NCI-H1436 treated with DMSO at 0.1 percent for 48 hours (cell line): ENCODE measurements around the gene PEX10.
A peak's percentile ranks its signal among the peaks of the same experiment; 100 is the strongest.
"Not testable (repeated sequence)": the region's sequence is repeated elsewhere in the genome, so short reads cannot be mapped to it uniquely, and the experiment has no call there.

ENCODE experiments used
- DNase-seq: peaks from one replicate; lab custom pipeline; 2025; lab: John Stamatoyannopoulos, UW

PEX10 gene

GRCh38 chr1:2412395-2412772 is at the start of gene PEX10:
Gene PEX10 (minus strand): TSS chr1:2412564. CDS start chr1:2412502, 62 bp downstream.
- peak; percentile 49 for DNase-seq

- DNase-seq = no peak
Measured at GRCh38 chr1:2460996-2461751, 48.8 kb upstream of the PEX10 start.

GRCh38 chr1:2460203-2460602 is 47.8 kb upstream of the PEX10 start:
- no peak for DNase-seq

GRCh38 chr1:2459757-2460156 is 47.4 kb upstream of the PEX10 start:
- DNase-seq = no peak

GRCh38 chr1:2459102-2459753 is 46.9 kb upstream of the PEX10 start:
- DNase-seq = not testable (repeated sequence)

GRCh38 chr1:2458687-2459086 is 46.3 kb upstream of the PEX10 start:
- no peak for DNase-seq

- DNase-seq = no peak
Measured at GRCh38 chr1:2457444-2457843, 45.1 kb upstream of the PEX10 start.

- no peak for DNase-seq
Measured at GRCh38 chr1:2455757-2456156, 43.4 kb upstream of the PEX10 start.

GRCh38 chr1:2454227-2454626 is 41.9 kb upstream of the PEX10 start:
- DNase-seq = no peak

- no peak for DNase-seq
Measured at GRCh38 chr1:2452932-2453315, 40.6 kb upstream of the PEX10 start.

- DNase-seq = no peak
Measured at GRCh38 chr1:2452201-2452931, 40.0 kb upstream of the PEX10 start.

GRCh38 chr1:2451741-2452140 is 39.4 kb upstream of the PEX10 start:
- no peak for DNase-seq

GRCh38 chr1:2449636-2450454 is 37.5 kb upstream of the PEX10 start:
- DNase-seq = no peak

- no peak for DNase-seq
Measured at GRCh38 chr1:2448098-2448445, 35.7 kb upstream of the PEX10 start.

GRCh38 chr1:2447276-2448097 is 35.1 kb upstream of the PEX10 start:
- DNase-seq = no peak

- DNase-seq = no peak
Measured at GRCh38 chr1:2446861-2447260, 34.5 kb upstream of the PEX10 start.

GRCh38 chr1:2446394-2446793 is 34.0 kb upstream of the PEX10 start:
- no peak for DNase-seq

GRCh38 chr1:2445823-2446215 is 33.5 kb upstream of the PEX10 start:
- DNase-seq = no peak

- no peak for DNase-seq
Measured at GRCh38 chr1:2445162-2445822, 32.9 kb upstream of the PEX10 start.

- DNase-seq = no peak
Measured at GRCh38 chr1:2444138-2444591, 31.8 kb upstream of the PEX10 start.
